Tibial nerve (tissue), 4 donors: ENCODE results near the gene SYTL3. TPM values are rescaled to one million over a fixed set of nuclear protein-coding genes. Genes with fewer than 3 reads are reported as not detected.

Experiments
- DNase-seq, 2 donors: peaks; one replicate each; pipeline ENCODE4 v3.0.0-alpha.2; 2019; ENCODE audit warnings: low spot score in 2 of 2
- H3K27ac ChIP-seq, 4 donors: fragments of 200-600 bp; sonication (generic) in 3 of 4; one replicate each; pipeline ENCODE4 v1.5.1; 2017 to 2019; ENCODE audit warnings: mild to moderate bottlenecking in 1 of 4
- H3K27me3 ChIP-seq, 2 donors: fragments of 200-600 bp; sonication (generic) in 1 of 2; one replicate each; pipeline versions ENCODE4 v1.5.1 to v1.6.0; 2017 to 2019
- H3K36me3 ChIP-seq, 3 donors: fragments of 200-600 bp; sonication (generic); one replicate each; pipeline ENCODE4 v1.5.1; 2018 to 2019
- H3K4me1 ChIP-seq, 4 donors: fragments of 200-600 bp; sonication (generic) in 3 of 4; one replicate each; pipeline ENCODE4 v1.5.1; 2017 to 2019
- H3K4me3 ChIP-seq, 4 donors: fragments of 200-600 bp; sonication (generic) in 3 of 4; one replicate each; pipeline ENCODE4 v1.5.1; 2017 to 2019; ENCODE audit warnings: mild to moderate bottlenecking in 1 of 4, moderate library complexity in 1 of 4
- H3K9me3 ChIP-seq, 4 donors: fragments of 200-600 bp; sonication (generic) in 3 of 4; one replicate each; pipeline ENCODE4 v1.5.1; 2017 to 2019
- CTCF ChIP-seq, 5 experiments: fragments of 200-600 bp in 3 of 5; fragments of 450-650 bp in 2 of 5; sonication (generic) in 3 of 5; IDR thresholded peaks; one replicate each; pipeline ENCODE4 v1.5.1; 2016 to 2019; ENCODE audit warnings: antibody characterized with exemption in 5 of 5, mild to moderate bottlenecking in 3 of 5, moderate library complexity in 2 of 5
- EP300 ChIP-seq, 2 donors: sonication (generic); formaldehyde crosslinking; IDR thresholded peaks; one replicate each; pipeline ENCODE4 v1.6.1; 2017; ENCODE audit warnings: antibody characterized with exemption in 2 of 2, mild to moderate bottlenecking in 1 of 2
- POLR2A ChIP-seq, 2 donors: fragments of 450-650 bp; IDR thresholded peaks; one replicate each; pipeline ENCODE4 v1.6.1; 2017; ENCODE audit warnings: antibody characterized with exemption in 2 of 2, mild to moderate bottlenecking in 2 of 2, moderate library complexity in 2 of 2
- WGBS, 2 donors: methylation state at CpG; one replicate each; pipeline ENCODE4 v1.1.5; 2018; 5-methylcytosine and 5-hydroxymethylcytosine counted together
- total RNA-seq, 4 donors: library from RNA; depleted of rRNA; stranded (reverse); fragments of >200 nt; gene quantifications; one replicate each; pipeline ENCODE4 v1.1.0, GENCODE V29; 2016

The SYTL3 gene
- total RNA-seq, 4 donors from 2014 or later = 1.3 to 6.7 (median 3.6) TPM

GRCh38 chr6:158765499-158766068 lies 115.7 kb downstream of the SYTL3 start:
- WGBS, 2 donors = 82 to 88% methylated on average over 13 of the region's 13 CpGs
- H3K4me3 ChIP-seq = no peak overlapping the region
- no peak for DNase-seq
- peaks cover 3 to 81% (median 42%) of the 10 kb centered on the region in 3 donors for H3K36me3 ChIP-seq
- no peak overlapping the region for H3K27ac ChIP-seq
- TF ChIP-seq EP300 (IDR thresholded peaks at IDR 0.05) (no peak), CTCF (IDR thresholded peaks at IDR 0.05) (no peak), POLR2A (IDR thresholded peaks at IDR 0.05) (no peak)
- H3K27me3 ChIP-seq = no peaks in the 10 kb centered on the region
- peaks cover 0 to 9% (median 1%) of the 10 kb centered on the region in 4 donors for H3K4me1 ChIP-seq
- H3K9me3 ChIP-seq = no peaks in the 10 kb centered on the region

- Histone ChIP-seq H3K4me1 (peaks cover 0 to 22% (median 3%) of the 10 kb centered on the region in 4 donors), H3K27me3 (no peaks in the 10 kb centered on the region), H3K4me3 (no peak overlapping the region), H3K36me3 (peaks cover 3 to 94% (median 54%) of the 10 kb centered on the region in 3 donors), H3K9me3 (no peaks in the 10 kb centered on the region), H3K27ac (no peak overlapping the region)
- no peak for TF ChIP-seq CTCF (IDR thresholded peaks at IDR 0.05)
- TF ChIP-seq POLR2A (IDR thresholded peaks at IDR 0.05) = no peak
- TF ChIP-seq EP300 (IDR thresholded peaks at IDR 0.05) = no peak
- no peak for DNase-seq
- WGBS, 2 donors = 87 to 91% methylated on average over 38 of the region's 38 CpGs
Measured at GRCh38 chr6:158766621-158767455, 117.0 kb downstream of the SYTL3 start.

GRCh38 chr6:158767709-158768108 lies 117.9 kb downstream of the SYTL3 start:
- no peak for TF ChIP-seq EP300 (IDR thresholded peaks at IDR 0.05)
- TF ChIP-seq CTCF (IDR thresholded peaks at IDR 0.05) = no peak
- peaks cover 3 to 97% (median 57%) of the 10 kb centered on the region in 3 donors for H3K36me3 ChIP-seq
- H3K27ac ChIP-seq = no peak overlapping the region
- H3K4me1 ChIP-seq = peaks cover 0 to 26% (median 3%) of the 10 kb centered on the region in 4 donors
- no peaks in the 10 kb centered on the region for H3K27me3 ChIP-seq
- H3K4me3 ChIP-seq = no peak overlapping the region
- no peak for DNase-seq
- H3K9me3 ChIP-seq = no peaks in the 10 kb centered on the region
- WGBS, 2 donors = 89 to 93% methylated on average over 6 of the region's 6 CpGs

- no peaks in the 10 kb centered on the region for H3K27me3 ChIP-seq
- no peak for DNase-seq
- 83 to 90% methylated on average over 8 of the region's 8 CpGs for WGBS, 2 donors
- no peak overlapping the region for H3K27ac ChIP-seq
- H3K36me3 ChIP-seq = peaks cover 3 to 95% (median 57%) of the 10 kb centered on the region in 3 donors
- H3K4me3 ChIP-seq = no peak overlapping the region
- TF ChIP-seq POLR2A (IDR thresholded peaks at IDR 0.05) (no peak), CTCF (IDR thresholded peaks at IDR 0.05) (no peak), EP300 (IDR thresholded peaks at IDR 0.05) (no peak)
- no peaks in the 10 kb centered on the region for H3K9me3 ChIP-seq
- peaks cover 0 to 33% (median 3%) of the 10 kb centered on the region in 4 donors for H3K4me1 ChIP-seq
Measured at GRCh38 chr6:158768436-158768835, 118.6 kb downstream of the SYTL3 start.

- Histone ChIP-seq H3K4me1 (peaks cover 0 to 42% (median 3%) of the 10 kb centered on the region in 4 donors), H3K9me3 (no peaks in the 10 kb centered on the region), H3K4me3 (no peak overlapping the region), H3K27me3 (no peaks in the 10 kb centered on the region), H3K27ac (peak overlapping the region in 1 of 4 donors; percentile 59), H3K36me3 (peaks cover 3 to 97% (median 57%) of the 10 kb centered on the region in 3 donors)
- TF ChIP-seq CTCF (IDR thresholded peaks at IDR 0.05) (no peak), EP300 (IDR thresholded peaks at IDR 0.05) (no peak), POLR2A (IDR thresholded peaks at IDR 0.05) (no peak)
- WGBS, 2 donors = 82 to 91% methylated on average over 13 of the region's 13 CpGs
- DNase-seq = no peak
Measured at GRCh38 chr6:158769234-158769770, 119.4 kb downstream of the SYTL3 start.
